K562 (cell line): ENCODE data around the gene DVL2. TPM values are rescaled to one million over a fixed set of nuclear protein-coding genes. Genes with fewer than 3 reads are reported as not detected.

Experiments used
- ARID3B ChIP-seq: fragments of 250-450 bp; sonication (Bioruptor Pico); IDR thresholded peaks from 2 replicates; pipeline ENCODE4 v1.4.0; 2020; ENCODE audit warnings: borderline replicate concordance
- ATF7 ChIP-seq: fragments of 450-650 bp; IDR thresholded peaks from 2 replicates; pipeline ENCODE4 v1.7.1; 2014; ENCODE audit warnings: mild to moderate bottlenecking, moderate library complexity
- CHD2 ChIP-seq: IDR thresholded peaks from 2 replicates; pipeline ENCODE4 v1.6.1; 2011; ENCODE audit warnings: low read depth, low read length
- DPF2 ChIP-seq: fragments of 450-650 bp; IDR thresholded peaks from 2 replicates; pipeline ENCODE4 v1.6.1; 2016
- FIP1L1 ChIP-seq: fragments of 200-400 bp; formaldehyde crosslinking; IDR thresholded peaks from 2 replicates; pipeline ENCODE4 v1.6.1; 2018; ENCODE audit warnings: mild to moderate bottlenecking, low read depth, low read length; ENCODE audit not compliant: poor library complexity, severe bottlenecking
- FOXP1 ChIP-seq: sonication (generic); formaldehyde crosslinking; IDR thresholded peaks from 2 replicates; pipeline ENCODE4 v1.8.0; 2022; ENCODE audit warnings: mild to moderate bottlenecking, missing genetic modification reagents
- HCFC1 ChIP-seq: IDR thresholded peaks from 2 replicates; pipeline ENCODE4 v1.6.1; 2012; ENCODE audit warnings: low read depth, low read length, improper control_type of control experiment
- HLTF ChIP-seq: fragments of 450-650 bp; IDR thresholded peaks from 2 replicates; pipeline ENCODE4 v1.6.1; 2016
- HMG20A ChIP-seq: fragments of 450-650 bp; formaldehyde crosslinking; conservative IDR thresholded peaks from 2 replicates; pipeline ENCODE4 v1.4.0; 2020; ENCODE audit warnings: mild to moderate bottlenecking, mixed read lengths
- KDM4B ChIP-seq, 2 experiments: fragments of 450-650 bp in 1 of 2; sonication (generic) in 1 of 2; IDR thresholded peaks; 2 replicates each; pipeline ENCODE4 v1.6.1; 2016 to 2017; ENCODE audit warnings: borderline replicate concordance in 2 of 2, antibody characterized with exemption in 1 of 2, low read depth in 1 of 2, mild to moderate bottlenecking in 1 of 2
- MAZ ChIP-seq, 2 experiments: fragments of 450-650 bp in 1 of 2; sonication (generic) in 1 of 2; formaldehyde crosslinking; IDR thresholded peaks in 1 of 2; conservative IDR thresholded peaks in 1 of 2; 2 replicates each; pipeline versions ENCODE4 v1.4.0 to v1.5.0; 2020; ENCODE audit warnings: mild to moderate bottlenecking in 1 of 2, missing genetic modification reagents in 1 of 2
- MBD2 ChIP-seq: sonication (generic); IDR thresholded peaks from 2 replicates; pipeline ENCODE4 v1.6.1; 2016; ENCODE audit warnings: low read depth, borderline replicate concordance
- NR2C1 ChIP-seq, 2 experiments: fragments of 450-650 bp; IDR thresholded peaks; 2 replicates each; pipeline ENCODE4 v1.6.1; 2017; ENCODE audit warnings: mild to moderate bottlenecking in 2 of 2, antibody characterized with exemption in 1 of 2, inconsistent platforms in 1 of 2, missing compliant biosample characterization in 1 of 2, missing genetic modification characterization in 1 of 2
- PCBP1 ChIP-seq: fragments of 200-400 bp; formaldehyde crosslinking; IDR thresholded peaks from 2 replicates; pipeline ENCODE4 v1.6.1; 2018; ENCODE audit warnings: mild to moderate bottlenecking, low read depth, low read length; ENCODE audit not compliant: poor library complexity, severe bottlenecking
- POLR2B ChIP-seq: fragments of 450-650 bp; IDR thresholded peaks from 2 replicates; pipeline ENCODE4 v1.6.1; 2018; ENCODE audit warnings: low read depth; ENCODE audit not compliant: partially characterized antibody
- RB1 ChIP-seq: fragments of 450-650 bp; IDR thresholded peaks from 2 replicates; pipeline ENCODE4 v1.6.1; 2017; ENCODE audit warnings: low read depth, mild to moderate bottlenecking
- SAFB2 ChIP-seq: fragments of 200-400 bp; formaldehyde crosslinking; IDR thresholded peaks from 2 replicates; pipeline ENCODE4 v1.6.1; 2018; ENCODE audit warnings: borderline replicate concordance, low read length, low read depth, moderate library complexity; ENCODE audit not compliant: severe bottlenecking
- SNIP1 ChIP-seq: fragments of 450-650 bp; IDR thresholded peaks from 2 replicates; pipeline ENCODE4 v1.7.1; 2017; ENCODE audit warnings: low read depth, mild to moderate bottlenecking
- STAG1 ChIP-seq: sonication (generic); formaldehyde crosslinking; IDR thresholded peaks from 2 replicates; pipeline ENCODE4 v1.5.0; 2020; ENCODE audit warnings: missing genetic modification reagents, borderline replicate concordance
- TAF7 ChIP-seq: fragments of 450-650 bp; IDR thresholded peaks from 2 replicates; pipeline ENCODE4 v1.6.1; 2016; ENCODE audit warnings: missing genetic modification characterization, missing compliant biosample characterization
- TBP ChIP-seq: optimal IDR thresholded peaks from 2 replicates; pipeline ENCODE3; 2011; ENCODE audit warnings: low read depth, low read length, improper control_type of control experiment
- TCFL5 ChIP-seq: fragments of 250-450 bp; sonication (Bioruptor Pico); conservative IDR thresholded peaks from 2 replicates; pipeline ENCODE4 v1.6.1; 2021; ENCODE audit warnings: mild to moderate bottlenecking, moderate library complexity, matching md5 sums
- ZNF140 ChIP-seq: fragments of 250-450 bp; sonication (Bioruptor Pico); IDR thresholded peaks from 2 replicates; pipeline ENCODE4 v1.8.0; 2021; ENCODE audit warnings: moderate library complexity, mild to moderate bottlenecking, inconsistent platforms
- polyA plus RNA-seq, 8 experiments: library from polyadenylated mRNA; depleted of rRNA in 4 of 8; stranded (reverse) in 5 of 8; unstranded in 3 of 8; fragments of >200 nt; fragmentation: Nextera tagmentation in 2 of 8; fragmentation: Illumina TruSeq in 1 of 8; extraction: Ambion mirVana in 2 of 8; extraction: Trizol in 1 of 8; gene quantifications; 2 replicates each; pipeline versions ENCODE4 v1.2.1 to v1.2.3, GENCODE V29; 2011 to 2014; ENCODE audit warnings: inconsistent platforms in 1 of 8, missing spikeins in 1 of 8
- total RNA-seq, 7 experiments: library from RNA; depleted of rRNA in 6 of 7; stranded (reverse); fragments of >200 nt in 6 of 7; fragmentation: Illumina TruSeq in 2 of 7; extraction: Trizol in 2 of 7; gene quantifications; 2 replicates each; pipeline versions ENCODE4 v1.2.1 to v1.2.3, GENCODE V29; 2011 to 2021; ENCODE audit warnings: low replicate concordance in 1 of 7
- TF ChIP-seq, protein P1 (sequence below): fragments of 250-450 bp; sonication (Bioruptor Pico); IDR thresholded peaks from 2 replicates; pipeline ENCODE4 v1.8.0; 2021; ENCODE audit warnings: moderate library complexity, mild to moderate bottlenecking, inconsistent platforms
- TF ChIP-seq, protein P2 (sequence below): fragments of 450-650 bp; IDR thresholded peaks from 2 replicates; pipeline ENCODE4 v1.7.1; 2018; ENCODE audit warnings: mild to moderate bottlenecking, low read depth; ENCODE audit not compliant: partially characterized antibody

The DVL2 gene
- total and polyA plus RNA-seq, 9 of the 15 experiments (the other 6 are each of a cell fraction or from before 2014, with no cell fraction given): 1.3 to 49.5 (median 24.3) TPM

- TF ChIP-seq ARID3B (CRISPR knock-in tag) (no peak), MAZ (CRISPR knock-in tag; conservative IDR thresholded peaks at IDR 0.05 in 1 of 2, IDR thresholded peaks at IDR 0.05 in 1 of 2) (peak; percentile 52 to 81; a peak in 3 of 4 replicates), MBD2 (peak; percentile 13; the same call in 1 of the 2 replicates), FOXP1 (CRISPR knock-in tag) (no peak), FIP1L1 (no peak), SAFB2 (no peak), HLTF (no peak), PCBP1 (peak; percentile 99), TAF7 (peak; percentile 51), TBP (peak; percentile 40), HMG20A (CRISPR knock-in tag) (no peak), ZNF140 (no peak), HCFC1 (peak; percentile 55; the same call in 1 of the 2 replicates), POLR2B (peak; percentile 38), KDM4B (IDR thresholded peaks at IDR 0.05; ENCODE audit: borderline replicate concordance in 2 of 2, low read depth in 1 of 2) (peak in 1 of 2 experiments; percentile 71; a peak in 1 of 4 replicates), STAG1 (CRISPR knock-in tag) (no peak), RB1 (peak; percentile 9; the same call in 1 of the 2 replicates), SNIP1 (no peak), CHD2 (no peak), TCFL5 (no peak), DPF2 (no peak), NR2C1 (IDR thresholded peaks at IDR 0.05) (peak; percentile 91), NR2C1 (tag; IDR thresholded peaks at IDR 0.05) (peak; percentile 92), ATF7 (no peak)
- TF ChIP-seq, protein P1, sequence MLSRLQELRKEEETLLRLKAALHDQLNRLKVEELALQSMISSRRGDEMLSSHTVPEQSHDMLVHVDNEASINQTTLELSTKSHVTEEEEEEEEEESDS: no peak
- TF ChIP-seq, protein P2, sequence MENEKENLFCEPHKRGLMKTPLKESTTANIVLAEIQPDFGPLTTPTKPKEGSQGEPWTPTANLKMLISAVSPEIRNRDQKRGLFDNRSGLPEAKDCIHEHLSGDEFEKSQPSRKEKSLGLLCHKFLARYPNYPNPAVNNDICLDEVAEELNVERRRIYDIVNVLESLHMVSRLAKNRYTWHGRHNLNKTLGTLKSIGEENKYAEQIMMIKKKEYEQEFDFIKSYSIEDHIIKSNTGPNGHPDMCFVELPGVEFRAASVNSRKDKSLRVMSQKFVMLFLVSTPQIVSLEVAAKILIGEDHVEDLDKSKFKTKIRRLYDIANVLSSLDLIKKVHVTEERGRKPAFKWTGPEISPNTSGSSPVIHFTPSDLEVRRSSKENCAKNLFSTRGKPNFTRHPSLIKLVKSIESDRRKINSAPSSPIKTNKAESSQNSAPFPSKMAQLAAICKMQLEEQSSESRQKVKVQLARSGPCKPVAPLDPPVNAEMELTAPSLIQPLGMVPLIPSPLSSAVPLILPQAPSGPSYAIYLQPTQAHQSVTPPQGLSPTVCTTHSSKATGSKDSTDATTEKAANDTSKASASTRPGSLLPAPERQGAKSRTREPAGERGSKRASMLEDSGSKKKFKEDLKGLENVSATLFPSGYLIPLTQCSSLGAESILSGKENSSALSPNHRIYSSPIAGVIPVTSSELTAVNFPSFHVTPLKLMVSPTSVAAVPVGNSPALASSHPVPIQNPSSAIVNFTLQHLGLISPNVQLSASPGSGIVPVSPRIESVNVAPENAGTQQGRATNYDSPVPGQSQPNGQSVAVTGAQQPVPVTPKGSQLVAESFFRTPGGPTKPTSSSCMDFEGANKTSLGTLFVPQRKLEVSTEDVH: peak; percentile 60
Observed at GRCh38 chr17:7251661-7252175, 17.4 kb upstream of the DVL2 start, which contains the start of gene CTDNEP1 (continued).
